ENCODE data around the gene SHISAL2B. TPM values are rescaled to one million over a fixed set of nuclear protein-coding genes. Genes with fewer than 3 reads are reported as not detected.

The SHISAL2B gene
- total RNA-seq, 4 donors from 2014 or later: not detected

DNA sequence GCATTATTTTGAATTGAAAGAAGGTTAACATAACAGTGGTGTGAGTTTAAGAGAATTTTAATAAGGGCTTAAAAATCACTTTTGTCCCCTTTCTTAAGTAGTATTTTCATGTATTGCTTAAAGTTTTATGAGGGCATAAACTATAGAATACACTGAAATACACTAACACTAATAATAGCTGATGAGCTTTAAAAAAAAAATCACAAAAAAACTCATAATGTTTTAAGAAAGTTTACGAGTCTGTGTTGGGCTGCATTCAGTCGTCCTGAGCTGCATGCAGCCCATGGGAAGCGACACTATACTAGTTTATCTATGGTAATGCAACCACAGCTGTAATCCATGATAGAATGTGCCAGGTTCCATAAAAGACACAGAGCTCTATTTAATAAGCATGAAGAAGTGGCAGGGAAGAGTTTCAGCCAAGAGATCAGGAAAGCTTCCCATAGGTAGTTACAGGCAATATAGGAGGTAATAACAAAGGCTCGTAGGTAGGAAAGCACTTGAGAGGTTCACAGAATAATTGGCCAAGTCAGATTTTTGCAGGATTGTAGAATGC lies 73.7 kb downstream of the SHISAL2B start:
- H3K4me1 ChIP-seq: peaks cover 0 to 12% of the 10 kb centered on the region in 2 donors
- no peak for DNase-seq
- no peaks in the 10 kb centered on the region for H3K9me3 ChIP-seq
- no peak for TF ChIP-seq CTCF (IDR thresholded peaks at IDR 0.05)
- TF ChIP-seq POLR2A (IDR thresholded peaks at IDR 0.05): no peak
- H3K36me3 ChIP-seq: no peaks in the 10 kb centered on the region
- H3K27ac ChIP-seq: no peak overlapping the region
- H3K27me3 ChIP-seq: no peaks in the 10 kb centered on the region
- intact Hi-C loops (cut with DNase I; ENCODE audit: low total_unique reads): no loop called here
- H3K4me3 ChIP-seq: no peak overlapping the region

- H3K27me3 ChIP-seq: no peaks in the 10 kb centered on the region
- no peak overlapping the region for H3K4me3 ChIP-seq
- TF ChIP-seq CTCF (IDR thresholded peaks at IDR 0.05) (no peak), POLR2A (IDR thresholded peaks at IDR 0.05) (no peak)
- H3K27ac ChIP-seq: no peak overlapping the region
- intact Hi-C loops (cut with DNase I; ENCODE audit: low total_unique reads): no loop called here
- H3K36me3 ChIP-seq: no peaks in the 10 kb centered on the region
- H3K4me1 ChIP-seq: peaks cover 6 to 12% of the 10 kb centered on the region in 2 donors
- DNase-seq: no peak
- H3K9me3 ChIP-seq: no peaks in the 10 kb centered on the region
Observed at GRCh38 chr5:64765804-64766504, 75.7 kb downstream of the SHISAL2B start.

- DNase-seq: no peak
- no peaks in the 10 kb centered on the region for H3K36me3 ChIP-seq
- H3K9me3 ChIP-seq: no peaks in the 10 kb centered on the region
- TF ChIP-seq CTCF (IDR thresholded peaks at IDR 0.05) (no peak), POLR2A (IDR thresholded peaks at IDR 0.05) (no peak)
- no peak overlapping the region for H3K27ac ChIP-seq
- intact Hi-C loops (cut with DNase I; ENCODE audit: low total_unique reads): no loop called here
- peaks cover 6 to 12% of the 10 kb centered on the region in 2 donors for H3K4me1 ChIP-seq
- H3K27me3 ChIP-seq: no peaks in the 10 kb centered on the region
- peak overlapping the region in 1 of 2 donors; percentile 56 for H3K4me3 ChIP-seq
Observed at GRCh38 chr5:64766941-64767340, 76.6 kb downstream of the SHISAL2B start.

Other genes starting within 250 kb of the SHISAL2B start
- 10 to 100 TPM in 2 of 4 donors, 1 to 10 TPM in 2; 2.3 to 19.4 (median 7.2) TPM for gene RGS7BP, start 184.5 kb upstream of the SHISAL2B start, total RNA-seq
- gene SREK1IP1, start 78.2 kb downstream of the SHISAL2B start, total RNA-seq: 10 to 100 TPM in 3 of 4 donors, 1 to 10 TPM in 1; 3.6 to 28.4 (median 18.0) TPM
- 10 to 100 TPM in 3 of 4 donors, 1 to 10 TPM in 1; 7.6 to 28.2 (median 24.2) TPM for gene CWC27, start 78.4 kb downstream of the SHISAL2B start, total RNA-seq

All from uterus (tissue), 4 donors.